MM.1S (cell line): ENCODE results near the gene PGM1.

ENCODE experiments used
- CTCF ChIP-seq: fragments of 300-600 bp; sonication (generic); IDR thresholded peaks from 2 replicates; pipeline ENCODE4 v1.5.1; 2016; ENCODE audit warnings: antibody characterized with exemption, low read length, mixed read lengths
- EZH2 ChIP-seq: fragments of 300-600 bp; sonication (generic); optimal IDR thresholded peaks from 2 replicates; pipeline ENCODE3; 2017; ENCODE audit warnings: low read depth, mild to moderate bottlenecking, antibody characterized with exemption, low read length, mixed read lengths
- EZH2phosphoT487 ChIP-seq: fragments of 300-600 bp; sonication (generic); IDR thresholded peaks from 2 replicates; pipeline ENCODE4 v1.6.1; 2018; ENCODE audit warnings: antibody characterized with exemption, low read length

- no peak for TF ChIP-seq CTCF
- TF ChIP-seq EZH2 = no peak
- no peak for TF ChIP-seq EZH2phosphoT487
These were observed 8.7 kb downstream of the PGM1 start for GRCh38 chr1:63601912-63602311.
